SH-SY5Y (cell line): Measurements from ENCODE around the gene BUB1.

Experiments
- GATA2 ChIP-seq: IDR thresholded peaks from 2 replicates; pipeline ENCODE4 v1.6.1; 2011; ENCODE audit warnings: mild to moderate bottlenecking, low read depth, low read length
- GATA3 ChIP-seq: IDR thresholded peaks from 2 replicates; pipeline ENCODE4 v1.6.1; 2011; ENCODE audit warnings: low read depth, mild to moderate bottlenecking, low read length, moderate library complexity

The BUB1 gene

DNA sequence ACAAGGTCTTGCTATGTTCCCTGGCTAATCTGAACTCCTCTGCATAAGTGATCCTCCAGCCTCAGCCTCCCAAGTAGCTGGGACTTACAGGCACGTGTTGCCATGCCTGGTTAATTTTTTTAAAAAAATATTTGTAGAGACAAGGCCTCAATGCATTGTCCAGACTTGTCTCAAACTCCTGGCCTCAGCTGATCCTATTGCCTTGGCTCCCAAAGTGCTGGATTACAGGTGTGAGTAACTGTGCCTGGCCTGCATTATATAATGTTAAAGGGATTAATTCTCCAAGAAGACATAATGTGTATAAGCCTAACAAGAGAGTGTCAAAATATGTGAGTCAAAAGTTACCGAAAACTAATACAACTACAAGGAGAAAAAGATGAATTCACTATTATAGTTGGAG is 32.2 kb downstream of the BUB1 start:
- TF ChIP-seq GATA3, result no peak
- TF ChIP-seq GATA2, result no peak

- TF ChIP-seq GATA2 (no peak), GATA3 (no peak)
These were observed 33.5 kb downstream of the BUB1 start for GRCh38 chr2:110644357-110644756.

- no peak for TF ChIP-seq GATA2
- no peak for TF ChIP-seq GATA3
These were observed 35.5 kb downstream of the BUB1 start for GRCh38 chr2:110642360-110642759.

DNA sequence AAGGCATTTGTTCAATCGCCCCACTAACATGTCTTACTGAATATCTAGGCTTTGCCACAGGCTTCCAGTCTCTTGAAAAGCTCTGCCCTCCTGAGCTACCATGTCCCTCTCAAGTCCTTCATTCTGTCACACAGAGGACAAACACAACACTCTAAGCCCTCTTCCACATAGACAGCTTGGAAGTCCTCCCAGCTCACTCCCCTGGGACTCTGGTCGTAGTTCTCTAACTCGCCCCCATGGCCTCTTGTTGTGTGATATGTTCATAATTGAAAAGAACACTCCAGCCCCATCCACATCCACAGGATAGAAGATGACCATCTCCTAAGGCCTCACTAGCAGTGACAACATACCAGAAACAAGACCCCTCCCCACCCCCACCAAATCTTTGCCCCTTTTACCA is 37.9 kb downstream of the BUB1 start:
- no peak for TF ChIP-seq GATA2
- no peak for TF ChIP-seq GATA3

- TF ChIP-seq GATA3, result no peak
- TF ChIP-seq GATA2, result no peak
These were observed 38.7 kb downstream of the BUB1 start for GRCh38 chr2:110638952-110639695.

- TF ChIP-seq GATA3 (no peak), GATA2 (no peak)
These were observed 39.9 kb downstream of the BUB1 start for GRCh38 chr2:110638004-110638403.

DNA sequence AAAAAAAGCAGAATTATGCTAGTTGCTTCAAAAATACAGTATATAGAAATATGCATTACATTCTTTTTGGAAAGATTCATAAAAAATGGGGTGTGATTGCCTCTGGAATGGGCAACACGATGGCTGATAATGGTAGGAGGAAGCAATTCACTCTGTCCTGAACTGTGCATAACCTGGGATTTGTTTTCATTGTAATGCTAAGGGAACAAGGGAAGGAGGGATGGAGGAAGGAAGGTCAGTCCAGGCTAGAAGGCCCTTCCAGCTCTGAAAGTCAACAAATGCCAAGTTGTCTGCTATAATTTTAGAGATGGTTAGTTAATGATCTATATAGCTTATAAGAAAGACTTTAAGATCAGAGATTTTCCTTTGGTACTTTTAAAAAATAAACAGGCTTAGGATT is 40.8 kb downstream of the BUB1 start:
- TF ChIP-seq GATA2, result no peak
- no peak for TF ChIP-seq GATA3
